ENCODE measurements around the gene UPK3BL2.
"Not testable (repeated sequence)": the region's sequence is repeated elsewhere in the genome, so short reads cannot be mapped to it uniquely, and the experiment has no call there.

- TF ChIP-seq CTCF (IDR thresholded peaks at IDR 0.05; ENCODE audit: extremely low read depth in 1 of 2, insufficient read depth in 1 of 2, low read depth in 1 of 2, low read length in 2 of 2); POLR2A (IDR thresholded peaks at IDR 0.05; ENCODE audit: low read depth, low read length); EZH2 (IDR thresholded peaks at IDR 0.05; ENCODE audit: borderline replicate concordance, low read depth, low read length, severe bottlenecking); FOS (IDR thresholded peaks at IDR 0.05; ENCODE audit: borderline replicate concordance, insufficient read depth, low read length); GATA2 (IDR thresholded peaks at IDR 0.05; ENCODE audit: insufficient read depth, insufficient read length, low read depth, low read length); POLR2AphosphoS5 (IDR thresholded peaks at IDR 0.05; ENCODE audit: insufficient read depth, low read depth, low read length): not testable (repeated sequence)
Observed at GRCh38 chr7:102520797-102521196, 22.7 kb downstream of the UPK3BL2 start.

All from endothelial cell of umbilical vein (primary cell).